ENCODE results near the gene RNF224.

The RNF224 gene

DNA sequence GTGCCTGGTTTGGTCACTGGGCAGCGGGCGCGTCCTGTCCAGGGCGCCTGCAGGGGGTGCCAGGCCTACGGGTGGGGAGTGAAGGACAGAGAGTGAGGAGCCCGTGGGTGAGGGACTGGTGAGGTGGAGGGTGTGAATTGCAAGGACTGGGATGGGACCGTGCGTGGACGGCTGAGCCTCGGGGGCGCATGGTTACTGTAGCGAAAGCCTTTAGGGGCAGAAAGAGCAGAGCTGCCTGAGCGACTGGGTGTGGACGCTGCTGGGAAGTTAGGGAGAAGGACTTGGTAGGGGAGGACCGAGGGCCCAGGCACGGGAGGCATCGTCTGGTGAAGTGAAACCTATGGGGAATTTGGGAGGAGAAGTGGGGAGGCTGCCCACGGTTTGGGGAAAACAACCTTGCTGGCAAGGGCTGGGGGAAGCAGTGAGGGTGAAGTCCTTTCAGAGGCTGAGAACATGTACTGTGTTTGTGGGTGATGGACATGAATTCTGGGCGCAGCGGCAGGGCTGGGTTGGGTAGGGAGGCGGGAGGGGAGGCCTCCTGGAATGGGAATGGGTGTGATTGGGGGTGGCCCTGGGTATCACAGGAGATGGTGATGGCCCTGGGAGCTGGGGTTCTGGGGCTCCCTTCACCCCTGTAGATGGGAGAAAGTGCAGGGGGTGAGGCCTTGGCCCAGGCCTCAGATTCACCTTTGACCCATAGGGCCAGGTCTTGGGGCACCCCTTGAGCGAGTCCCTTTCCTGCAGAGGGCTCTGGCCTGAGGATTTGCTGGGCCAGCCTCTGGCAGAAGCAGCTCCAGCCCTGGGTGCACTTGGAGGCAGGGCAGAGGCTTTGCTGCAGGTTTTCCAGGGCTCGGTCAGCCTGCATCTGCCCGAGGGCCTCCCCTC lies 48.5 kb downstream of the RNF224 start:
- H3K79me1 ChIP-seq (replicated peaks; ENCODE audit: low read length, poor library complexity, severe bottlenecking), result peaks cover 42% of the 10 kb centered on the region
- H3K4me1 ChIP-seq (ENCODE audit: control insufficient read depth, insufficient read depth, low read depth, low read length), result peaks cover 59% of the 10 kb centered on the region
- peaks cover 25 to 67% of the 10 kb centered on the region in 2 experiments for H3K36me3 ChIP-seq (ENCODE audit: control insufficient read depth in 1 of 2, insufficient read depth in 2 of 2, low read depth in 1 of 2, low read length in 2 of 2)
- 90% methylated on average over 24 of the region's 24 CpGs for WGBS
- no peak overlapping the region for H3K4me3 ChIP-seq (ENCODE audit: insufficient read depth in 1 of 2, low read depth in 1 of 2, low read length in 2 of 2)
- no peak overlapping the region for H2AFZ ChIP-seq (ENCODE audit: low read depth, low read length)
- H3K27me3 ChIP-seq (ENCODE audit: control insufficient read depth in 1 of 2, insufficient read depth in 1 of 2, low read length in 2 of 2), result peaks cover 0 to 29% of the 10 kb centered on the region in 2 experiments
- H3K9ac ChIP-seq (ENCODE audit: low read length), result no peak overlapping the region
- peak overlapping the region; percentile 99 for H4K91ac ChIP-seq (ENCODE audit: low read length)
- no peak overlapping the region for H2AK5ac ChIP-seq (ENCODE audit: low read length, severe bottlenecking)
- H2BK15ac ChIP-seq (ENCODE audit: low read depth, poor library complexity, severe bottlenecking), result peak overlapping the region; percentile 100
- no peak overlapping the region for H3K4me2 ChIP-seq (ENCODE audit: low read length, poor library complexity, severe bottlenecking)
- peak overlapping the region; percentile 95 to 97 for H2BK12ac ChIP-seq (ENCODE audit: low read length in 2 of 2)
- H3K27ac ChIP-seq (ENCODE audit: low read length, poor library complexity, severe bottlenecking), result no peak overlapping the region
- no peak overlapping the region for H3K23ac ChIP-seq (ENCODE audit: low read length in 2 of 2)
- H3K9me3 ChIP-seq (ENCODE audit: control insufficient read depth, low read length), result no peaks in the 10 kb centered on the region
- peak overlapping the region; percentile 88 to 98 for H3K18ac ChIP-seq (ENCODE audit: low read depth in 1 of 2, low read length in 2 of 2)
- peak overlapping the region; percentile 36 for H2BK5ac ChIP-seq (ENCODE audit: low read depth, low read length, poor library complexity, severe bottlenecking)
- peak overlapping the region; percentile 66 for H4K8ac ChIP-seq (ENCODE audit: low read length)
- peak overlapping the region in 1 of 2 experiments; percentile 87 for H3K14ac ChIP-seq (ENCODE audit: low read length in 2 of 2)
- H3K4ac ChIP-seq (ENCODE audit: low read depth in 1 of 2, low read length in 2 of 2), result peak overlapping the region; percentile 45 to 97
- DNase-seq, result no peak
- peak overlapping the region; percentile 95 for H2BK120ac ChIP-seq (ENCODE audit: low read depth, low read length)

DNA sequence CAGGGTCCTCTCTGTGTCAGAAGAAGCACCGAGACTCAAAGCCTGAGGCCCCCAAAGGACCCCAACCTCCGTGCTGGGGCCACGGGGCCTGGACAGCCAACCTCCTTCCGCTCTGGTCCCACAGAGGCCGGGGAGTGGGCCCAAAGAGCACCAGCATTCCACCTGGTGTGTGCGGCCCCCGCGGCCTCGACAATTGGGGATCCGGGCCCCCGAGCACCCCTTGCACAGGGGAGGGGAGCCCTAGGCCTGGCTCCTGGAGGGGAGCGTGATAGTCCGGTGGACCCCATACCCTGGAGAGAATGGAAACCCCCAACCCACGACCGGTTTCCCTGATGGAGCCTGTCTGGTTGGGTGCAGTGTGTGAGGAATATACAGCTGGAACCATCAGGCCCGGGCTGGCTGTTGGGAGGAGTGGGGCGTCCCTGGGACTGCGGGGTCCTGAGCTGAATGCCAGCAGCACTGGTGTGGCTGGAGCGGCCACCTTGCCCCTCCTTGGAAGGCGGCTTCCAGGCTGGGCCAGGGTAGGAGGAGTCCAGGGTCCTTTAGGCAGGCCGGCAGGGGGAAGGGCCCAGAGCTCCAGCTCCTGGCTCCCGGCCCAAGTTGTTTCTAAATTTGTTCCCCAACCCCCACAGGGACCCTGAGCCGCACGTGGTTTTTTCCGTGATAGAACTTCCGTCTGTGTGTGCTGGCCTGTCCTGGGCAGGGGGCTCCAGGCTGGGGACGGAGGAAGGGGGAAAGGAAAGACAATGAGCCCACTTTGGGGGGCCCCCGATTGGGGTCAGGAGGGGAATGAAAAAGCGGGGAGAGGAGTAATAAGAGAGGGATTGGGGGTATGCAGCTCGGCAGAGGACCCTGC lies 49.4 kb downstream of the RNF224 start:
- peak overlapping the region in 1 of 2 experiments; percentile 70 for H3K4me3 ChIP-seq (ENCODE audit: insufficient read depth in 1 of 2, low read depth in 1 of 2, low read length in 2 of 2)
- peak overlapping the region; percentile 84 for H3K27ac ChIP-seq (ENCODE audit: low read length, poor library complexity, severe bottlenecking)
- H4K8ac ChIP-seq (ENCODE audit: low read length), result peak overlapping the region; percentile 94
- H3K79me1 ChIP-seq (replicated peaks; ENCODE audit: low read length, poor library complexity, severe bottlenecking), result peaks cover 42% of the 10 kb centered on the region
- peak; percentile 81 for DNase-seq
- peaks cover 0 to 37% of the 10 kb centered on the region in 2 experiments for H3K27me3 ChIP-seq (ENCODE audit: control insufficient read depth in 1 of 2, insufficient read depth in 1 of 2, low read length in 2 of 2)
- peaks cover 65% of the 10 kb centered on the region for H3K4me1 ChIP-seq (ENCODE audit: control insufficient read depth, insufficient read depth, low read depth, low read length)
- H3K9ac ChIP-seq (ENCODE audit: low read length), result peak overlapping the region; percentile 41
- H2BK5ac ChIP-seq (ENCODE audit: low read depth, low read length, poor library complexity, severe bottlenecking), result no peak overlapping the region
- peaks cover 19 to 68% of the 10 kb centered on the region in 2 experiments for H3K36me3 ChIP-seq (ENCODE audit: control insufficient read depth in 1 of 2, insufficient read depth in 2 of 2, low read depth in 1 of 2, low read length in 2 of 2)
- H3K23ac ChIP-seq (ENCODE audit: low read length in 2 of 2), result no peak overlapping the region
- H2AK5ac ChIP-seq (ENCODE audit: low read length, severe bottlenecking), result peak overlapping the region; percentile 55
- H2BK15ac ChIP-seq (ENCODE audit: low read depth, poor library complexity, severe bottlenecking), result peak overlapping the region; percentile 100
- H2BK12ac ChIP-seq (ENCODE audit: low read length in 2 of 2), result peak overlapping the region; percentile 95 to 97
- H2BK120ac ChIP-seq (ENCODE audit: low read depth, low read length), result peak overlapping the region; percentile 98
- peak overlapping the region in 1 of 2 experiments; percentile 47 for H3K14ac ChIP-seq (ENCODE audit: low read length in 2 of 2)
- H2AFZ ChIP-seq (ENCODE audit: low read depth, low read length), result no peak overlapping the region
- peak overlapping the region; percentile 85 to 97 for H3K4ac ChIP-seq (ENCODE audit: low read depth in 1 of 2, low read length in 2 of 2)
- H4K91ac ChIP-seq (ENCODE audit: low read length), result peak overlapping the region; percentile 99
- peak overlapping the region; percentile 88 to 98 for H3K18ac ChIP-seq (ENCODE audit: low read depth in 1 of 2, low read length in 2 of 2)
- 49% methylated on average over 28 of the region's 30 CpGs for WGBS
- peak overlapping the region; percentile 80 for H3K4me2 ChIP-seq (ENCODE audit: low read length, poor library complexity, severe bottlenecking)
- H3K9me3 ChIP-seq (ENCODE audit: control insufficient read depth, low read length), result no peaks in the 10 kb centered on the region

DNA sequence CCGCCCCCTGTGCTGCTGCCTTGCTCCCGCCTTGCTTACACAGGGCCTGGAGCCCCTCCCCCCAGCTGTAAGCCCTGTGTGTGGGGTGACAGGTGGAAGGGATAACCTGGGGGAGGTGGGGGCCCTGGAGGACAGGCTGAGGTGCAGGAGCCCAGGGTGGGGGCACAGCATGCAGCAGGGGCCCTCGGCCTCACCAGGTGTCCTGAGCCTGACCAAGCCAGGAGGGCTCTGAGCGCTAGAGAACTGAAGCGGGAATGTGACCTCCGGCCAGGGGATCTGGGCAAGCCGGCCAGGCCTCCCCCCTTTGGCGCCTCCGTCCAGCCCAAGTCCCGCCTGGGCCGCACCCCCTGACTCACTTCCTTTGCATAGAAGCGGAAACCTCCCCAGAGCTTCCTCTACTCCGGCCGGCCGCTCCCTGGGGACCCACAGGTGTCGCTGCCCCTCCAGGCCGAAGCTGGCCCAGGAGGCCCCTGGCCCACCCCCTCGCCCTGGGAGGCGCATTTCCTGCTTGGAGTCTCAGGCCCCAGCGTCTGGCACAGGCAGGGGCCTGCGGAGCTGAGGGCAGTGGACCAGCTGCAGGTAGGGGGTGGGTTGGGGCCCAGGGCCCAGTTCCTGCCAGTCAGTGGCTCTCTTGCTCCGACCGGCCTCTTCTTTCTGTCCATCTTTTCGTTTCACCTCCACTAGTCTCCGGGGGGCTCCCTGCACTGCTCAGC lies 50.2 kb downstream of the RNF224 start, which contains the start of gene TOR4A:
TOR4A (plus strand) TSS at position 398 of the 713 bp plus-strand sequence. CDS start 964 bp downstream, outside the sequence.
- Histone ChIP-seq H3K27ac (ENCODE audit: low read length, poor library complexity, severe bottlenecking) (peak within 1 kb of the TSS; percentile 84), H3K23ac (ENCODE audit: low read length in 2 of 2) (peak within 1 kb of the TSS; percentile 51 to 82), H2AK5ac (ENCODE audit: low read length, severe bottlenecking) (peak within 1 kb of the TSS; percentile 55), H4K8ac (ENCODE audit: low read length) (peak within 1 kb of the TSS; percentile 94), H3K4me1 (ENCODE audit: control insufficient read depth, insufficient read depth, low read depth, low read length) (peaks cover 70% of the 10 kb centered on the region), H3K14ac (ENCODE audit: low read length in 2 of 2) (peak within 1 kb of the TSS in 1 of 2 experiments; percentile 90), H4K91ac (ENCODE audit: low read length) (peak within 1 kb of the TSS; percentile 99), H3K4me2 (ENCODE audit: low read length, poor library complexity, severe bottlenecking) (peak within 1 kb of the TSS; percentile 80), H3K4me3 (ENCODE audit: insufficient read depth in 1 of 2, low read depth in 1 of 2, low read length in 2 of 2) (peak within 1 kb of the TSS; percentile 63 to 70), H3K9me3 (ENCODE audit: control insufficient read depth, low read length) (no peaks in the 10 kb centered on the region), H2BK12ac (ENCODE audit: low read length in 2 of 2) (peak within 1 kb of the TSS; percentile 95 to 97), H3K9ac (ENCODE audit: low read length) (peak within 1 kb of the TSS; percentile 41), H3K4ac (ENCODE audit: low read depth in 1 of 2, low read length in 2 of 2) (peak within 1 kb of the TSS; percentile 95 to 97), H2AFZ (ENCODE audit: low read depth, low read length) (no peak within 1 kb of the TSS), H3K18ac (ENCODE audit: low read depth in 1 of 2, low read length in 2 of 2) (peak within 1 kb of the TSS; percentile 88 to 98), H2BK15ac (ENCODE audit: low read depth, poor library complexity, severe bottlenecking) (peak within 1 kb of the TSS; percentile 100), H3K36me3 (ENCODE audit: control insufficient read depth in 1 of 2, insufficient read depth in 2 of 2, low read depth in 1 of 2, low read length in 2 of 2) (peaks cover 12 to 62% of the 10 kb centered on the region in 2 experiments), H3K79me1 (replicated peaks; ENCODE audit: low read length, poor library complexity, severe bottlenecking) (peaks cover 39% of the 10 kb centered on the region), H2BK120ac (ENCODE audit: low read depth, low read length) (peak within 1 kb of the TSS; percentile 98), H3K27me3 (ENCODE audit: control insufficient read depth in 1 of 2, insufficient read depth in 1 of 2, low read length in 2 of 2) (peaks cover 0 to 41% of the 10 kb centered on the region in 2 experiments), H2BK5ac (ENCODE audit: low read depth, low read length, poor library complexity, severe bottlenecking) (peak within 1 kb of the TSS; percentile 37)
- WGBS, result under 1% methylated on average over 22 of the region's 25 CpGs
- DNase-seq, result peak; percentile 93
